ENCODE data around the gene NPAS2. TPM values are rescaled to one million over a fixed set of nuclear protein-coding genes. Genes with fewer than 3 reads are reported as not detected.

Gene NPAS2
- total RNA-seq, 3 donors from 2014 or later, result 6.2 to 42.3 (median 22.5) TPM

DNA sequence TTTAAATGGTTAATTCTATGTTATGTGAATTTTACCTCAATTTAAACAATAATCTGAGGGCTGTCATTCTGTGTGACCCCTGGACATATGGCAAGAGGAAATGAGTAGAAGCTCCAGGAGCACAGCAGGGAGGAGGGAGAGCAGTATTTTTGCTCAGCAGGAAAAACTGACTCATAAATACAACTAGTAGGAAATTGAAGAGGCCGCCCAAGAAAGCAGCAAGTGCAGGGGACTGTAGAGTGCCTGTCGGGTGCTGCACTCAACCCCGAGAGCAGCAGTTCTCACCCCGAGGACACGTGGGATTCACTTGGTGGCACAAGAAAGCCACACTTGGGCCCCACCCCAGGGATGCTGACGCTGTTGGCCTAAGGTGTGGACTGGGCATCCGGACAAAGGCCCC is 60.8 kb downstream of the NPAS2 start:
- H3K27me3 ChIP-seq, result no peaks in the 10 kb centered on the region
- H3K4me1 ChIP-seq, result peaks cover 0 to 8% of the 10 kb centered on the region in 2 donors
- intact Hi-C loops (cut with DNase I; ENCODE audit: low total_unique reads), result no loop called here
- H3K36me3 ChIP-seq, result no peaks in the 10 kb centered on the region
- no peaks in the 10 kb centered on the region for H3K9me3 ChIP-seq
- no peak overlapping the region for H3K27ac ChIP-seq
- H3K4me3 ChIP-seq, result no peak overlapping the region
- no peak for DNase-seq (ENCODE audit: low spot score in 2 of 2)
- TF ChIP-seq POLR2AphosphoS5 (IDR thresholded peaks at IDR 0.05) (no peak), POLR2A (IDR thresholded peaks at IDR 0.05) (no peak)
- TF ChIP-seq, protein P1, sequence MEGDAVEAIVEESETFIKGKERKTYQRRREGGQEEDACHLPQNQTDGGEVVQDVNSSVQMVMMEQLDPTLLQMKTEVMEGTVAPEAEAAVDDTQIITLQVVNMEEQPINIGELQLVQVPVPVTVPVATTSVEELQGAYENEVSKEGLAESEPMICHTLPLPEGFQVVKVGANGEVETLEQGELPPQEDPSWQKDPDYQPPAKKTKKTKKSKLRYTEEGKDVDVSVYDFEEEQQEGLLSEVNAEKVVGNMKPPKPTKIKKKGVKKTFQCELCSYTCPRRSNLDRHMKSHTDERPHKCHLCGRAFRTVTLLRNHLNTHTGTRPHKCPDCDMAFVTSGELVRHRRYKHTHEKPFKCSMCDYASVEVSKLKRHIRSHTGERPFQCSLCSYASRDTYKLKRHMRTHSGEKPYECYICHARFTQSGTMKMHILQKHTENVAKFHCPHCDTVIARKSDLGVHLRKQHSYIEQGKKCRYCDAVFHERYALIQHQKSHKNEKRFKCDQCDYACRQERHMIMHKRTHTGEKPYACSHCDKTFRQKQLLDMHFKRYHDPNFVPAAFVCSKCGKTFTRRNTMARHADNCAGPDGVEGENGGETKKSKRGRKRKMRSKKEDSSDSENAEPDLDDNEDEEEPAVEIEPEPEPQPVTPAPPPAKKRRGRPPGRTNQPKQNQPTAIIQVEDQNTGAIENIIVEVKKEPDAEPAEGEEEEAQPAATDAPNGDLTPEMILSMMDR (IDR thresholded peaks at IDR 0.05), result no peak

DNA sequence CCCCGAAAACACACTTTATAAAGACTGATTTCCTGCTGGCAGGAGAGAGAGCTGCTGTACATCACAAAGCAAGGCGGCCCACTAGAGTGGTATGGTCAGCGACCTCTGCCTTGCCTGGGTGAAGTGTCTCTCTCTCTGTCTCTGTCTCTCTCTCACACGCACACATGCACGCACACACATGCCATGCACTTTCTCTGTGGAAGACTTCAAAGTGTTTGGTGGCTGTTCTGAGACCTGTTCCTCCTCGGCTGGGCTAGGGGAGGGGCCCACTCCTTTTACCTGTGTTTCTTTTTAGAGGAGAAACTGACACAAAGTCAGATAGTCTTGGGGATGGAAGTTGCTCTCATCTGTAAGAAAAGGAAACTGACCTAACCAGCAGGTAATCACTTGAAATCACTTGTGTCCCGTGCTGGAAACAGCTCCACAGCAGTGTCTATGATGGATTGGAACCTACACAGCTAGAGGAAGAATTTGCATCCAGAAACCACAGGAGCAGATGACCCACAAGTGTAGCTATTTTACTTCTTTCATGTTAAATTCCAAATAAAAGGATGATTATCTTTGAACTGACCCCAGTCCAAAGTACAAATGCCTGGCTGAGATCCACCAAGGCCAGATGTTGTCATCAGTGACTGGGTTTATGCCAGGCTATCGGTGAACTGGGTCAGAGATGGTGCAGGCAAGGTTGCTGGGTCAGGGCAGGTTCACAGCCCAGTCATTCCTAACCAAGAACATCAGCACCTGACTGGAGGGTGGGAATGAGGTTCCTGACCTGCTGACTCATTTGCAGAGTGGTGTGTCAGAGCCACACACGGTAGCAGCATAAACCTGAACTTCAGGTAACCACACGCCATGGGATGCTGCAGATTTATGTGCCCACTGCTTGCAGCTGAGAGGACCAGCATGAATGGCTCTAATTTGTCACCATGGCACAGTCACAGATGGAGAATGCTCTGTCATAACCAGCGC is 63.0 kb downstream of the NPAS2 start:
- TF ChIP-seq, protein P1 (IDR thresholded peaks at IDR 0.05), result no peak
- no peak for TF ChIP-seq POLR2A (IDR thresholded peaks at IDR 0.05)
- TF ChIP-seq POLR2AphosphoS5 (IDR thresholded peaks at IDR 0.05), result no peak
- Histone ChIP-seq H3K4me3 (no peak overlapping the region), H3K4me1 (peaks cover 0 to 4% of the 10 kb centered on the region in 2 donors), H3K36me3 (no peaks in the 10 kb centered on the region), H3K27ac (no peak overlapping the region), H3K27me3 (no peaks in the 10 kb centered on the region), H3K9me3 (no peaks in the 10 kb centered on the region)
- intact Hi-C loops (cut with DNase I; ENCODE audit: low total_unique reads), result no loop called here
- no peak for DNase-seq (ENCODE audit: low spot score in 2 of 2)

DNA sequence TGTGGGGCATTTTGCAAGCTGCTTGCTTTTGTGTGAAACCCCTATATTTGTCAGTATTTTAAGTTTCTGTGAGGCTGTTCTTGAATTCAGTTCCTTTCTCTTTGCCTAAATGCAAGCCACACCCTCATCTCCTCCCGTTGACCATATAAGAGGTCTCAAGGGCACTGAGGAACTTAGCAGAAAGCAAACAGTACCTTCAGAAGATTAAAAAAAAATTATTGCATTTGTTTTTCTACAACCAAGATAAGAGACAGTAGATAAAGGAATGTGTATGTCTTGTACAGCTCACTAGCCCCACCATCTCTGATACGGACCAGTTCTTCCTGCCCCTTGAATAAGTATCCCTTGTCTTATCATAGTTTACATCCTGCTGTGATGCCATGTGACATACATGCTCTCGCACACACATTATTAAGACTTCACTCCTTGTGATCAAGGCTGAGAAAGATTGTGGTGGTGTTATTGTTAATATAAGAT is 64.2 kb downstream of the NPAS2 start:
- intact Hi-C loops (cut with DNase I; ENCODE audit: low total_unique reads), result no loop called here
- no peaks in the 10 kb centered on the region for H3K4me1 ChIP-seq
- TF ChIP-seq POLR2AphosphoS5 (IDR thresholded peaks at IDR 0.05) (no peak), POLR2A (IDR thresholded peaks at IDR 0.05) (no peak)
- TF ChIP-seq, protein P1 (IDR thresholded peaks at IDR 0.05), result no peak
- no peaks in the 10 kb centered on the region for H3K27me3 ChIP-seq
- no peak for DNase-seq (ENCODE audit: low spot score in 2 of 2)
- H3K9me3 ChIP-seq, result no peaks in the 10 kb centered on the region
- no peak overlapping the region for H3K4me3 ChIP-seq
- no peaks in the 10 kb centered on the region for H3K36me3 ChIP-seq
- H3K27ac ChIP-seq, result no peak overlapping the region

DNA sequence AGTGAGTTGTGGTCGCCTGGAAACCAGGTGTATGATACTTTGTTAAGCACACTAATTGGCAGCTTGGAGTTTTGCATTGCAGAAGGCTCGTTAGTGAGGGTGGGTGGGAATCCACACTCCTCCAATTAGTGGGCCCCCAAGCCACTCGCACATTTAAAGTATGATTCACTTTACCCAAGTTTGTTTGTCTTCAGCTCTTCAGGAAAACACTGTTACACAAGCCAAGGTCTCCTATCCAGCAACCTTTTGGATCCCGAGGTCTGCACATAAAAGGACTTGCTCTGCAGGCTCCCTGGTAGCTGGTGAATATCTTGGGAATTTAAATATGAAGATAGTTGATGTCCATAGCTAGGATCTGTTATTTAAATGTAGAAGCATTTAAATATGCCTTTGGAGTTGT is 66.1 kb downstream of the NPAS2 start:
- DNase-seq (ENCODE audit: low spot score in 2 of 2), result no peak
- Histone ChIP-seq H3K27me3 (no peaks in the 10 kb centered on the region), H3K4me3 (no peak overlapping the region), H3K36me3 (no peaks in the 10 kb centered on the region), H3K4me1 (no peaks in the 10 kb centered on the region), H3K9me3 (no peaks in the 10 kb centered on the region), H3K27ac (no peak overlapping the region)
- TF ChIP-seq, protein P1 (IDR thresholded peaks at IDR 0.05), result no peak
- no peak for TF ChIP-seq POLR2A (IDR thresholded peaks at IDR 0.05)
- intact Hi-C loops (cut with DNase I; ENCODE audit: low total_unique reads), result no loop called here

DNA sequence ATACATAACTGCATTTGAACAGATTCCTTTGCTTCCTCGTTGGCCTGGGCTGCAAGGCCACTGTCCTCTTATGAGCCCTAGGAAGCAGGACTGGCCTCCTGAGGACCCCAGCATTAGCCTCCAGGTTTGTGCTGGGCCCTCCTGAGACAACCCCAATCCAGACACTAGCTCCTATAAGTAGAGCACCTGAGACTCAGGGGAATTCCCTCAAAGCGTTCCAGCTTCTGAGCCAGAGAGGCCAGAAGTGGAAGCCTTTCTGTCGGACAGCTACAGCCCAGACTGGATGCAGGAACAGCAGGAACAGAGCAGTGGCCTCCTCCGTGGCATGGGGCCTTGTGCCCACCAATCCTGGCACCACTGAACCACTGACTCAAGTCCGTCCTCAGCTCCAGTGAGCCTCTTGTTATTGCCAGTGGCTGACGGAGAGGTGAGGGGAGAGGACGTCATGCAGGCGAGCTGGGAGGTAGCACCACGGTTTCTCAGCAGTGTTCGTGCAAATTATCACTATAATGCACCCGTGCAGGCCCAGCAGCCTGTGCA is 67.2 kb downstream of the NPAS2 start:
- intact Hi-C loops (cut with DNase I; ENCODE audit: low total_unique reads), result no loop called here
- no peak for DNase-seq (ENCODE audit: low spot score in 2 of 2)
- Histone ChIP-seq H3K27me3 (no peaks in the 10 kb centered on the region), H3K27ac (peak overlapping the region in 1 of 2 donors; percentile 45), H3K9me3 (no peaks in the 10 kb centered on the region), H3K36me3 (no peaks in the 10 kb centered on the region), H3K4me1 (no peaks in the 10 kb centered on the region), H3K4me3 (no peak overlapping the region)
- TF ChIP-seq, protein P1 (IDR thresholded peaks at IDR 0.05), result no peak
- TF ChIP-seq POLR2A (IDR thresholded peaks at IDR 0.05) (no peak), POLR2AphosphoS5 (IDR thresholded peaks at IDR 0.05) (no peak)

All from breast epithelium (tissue), 4 donors.